ENCODE measurements around the gene H2BK1.

Gene H2BK1

DNA sequence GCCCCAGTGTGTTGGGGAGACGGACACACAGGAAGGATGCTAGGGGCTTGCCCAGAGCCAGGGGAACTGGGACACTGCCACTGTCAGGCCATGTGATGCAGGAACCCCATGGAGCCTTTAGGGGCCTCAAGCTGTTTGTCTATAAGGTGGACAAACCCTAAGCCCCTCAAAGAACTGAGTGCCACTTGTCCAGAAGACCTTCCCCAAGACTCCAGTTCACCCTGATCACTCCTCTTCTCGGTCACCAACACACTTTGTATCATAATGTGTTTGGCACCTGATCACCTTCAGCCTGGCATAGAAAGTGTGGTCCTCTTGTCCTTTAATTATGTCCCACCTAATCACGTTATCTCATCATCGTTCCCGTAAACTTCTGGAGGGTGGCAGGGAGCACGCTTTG is 700 bp downstream of the H2BK1 start:
- no peak for ATAC-seq (ENCODE audit: low read depth)
- peaks cover 10% of the 10 kb centered on the region for H3K27me3 Mint-ChIP-seq
- H3K9me3 Mint-ChIP-seq = no peaks in the 10 kb centered on the region
- no peak for DNase-seq (ENCODE audit: low spot score in 2 of 2)
- H3K27ac Mint-ChIP-seq = no peak overlapping the region
- H3K36me3 Mint-ChIP-seq = peaks cover 16% of the 10 kb centered on the region
- peaks cover 2% of the 10 kb centered on the region for H3K4me1 Mint-ChIP-seq
- no peak overlapping the region for H3K4me3 Mint-ChIP-seq

GRCh38 chr7:151208253-151208862 is 1.9 kb downstream of the H2BK1 start:
- H3K4me3 Mint-ChIP-seq = no peak overlapping the region
- no peaks in the 10 kb centered on the region for H3K9me3 Mint-ChIP-seq
- DNase-seq (ENCODE audit: low spot score in 2 of 2) = no peak
- no peak overlapping the region for H3K27ac Mint-ChIP-seq
- no peak for ATAC-seq (ENCODE audit: low read depth)
- H3K36me3 Mint-ChIP-seq = peaks cover 10% of the 10 kb centered on the region
- peaks cover 10% of the 10 kb centered on the region for H3K27me3 Mint-ChIP-seq
- H3K4me1 Mint-ChIP-seq = peaks cover 2% of the 10 kb centered on the region

GRCh38 chr7:151207804-151208203 is 2.5 kb downstream of the H2BK1 start:
- Mint-ChIP-seq H3K4me1 (peaks cover 2% of the 10 kb centered on the region), H3K4me3 (no peak overlapping the region)
- ATAC-seq (ENCODE audit: low read depth) = no peak

DNA sequence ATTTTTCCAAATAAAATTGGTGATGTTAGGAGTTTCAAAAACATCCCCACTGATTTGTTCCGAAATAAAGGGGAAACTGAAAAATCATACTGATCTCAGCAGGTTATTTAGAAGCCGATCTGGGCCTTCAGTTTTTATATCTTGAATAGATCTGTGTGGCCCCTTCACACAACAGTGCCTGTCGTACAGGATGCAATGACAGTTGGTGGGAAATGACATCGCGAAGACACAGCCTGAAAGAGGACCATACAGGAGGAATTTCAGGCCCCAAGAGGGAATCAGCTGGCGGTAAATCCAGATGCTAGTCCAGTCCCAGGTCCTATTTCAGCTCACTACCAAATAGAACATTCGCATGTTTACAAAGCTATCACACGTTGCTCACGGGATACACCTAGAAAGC is 3.0 kb downstream of the H2BK1 start:
- H3K4me1 Mint-ChIP-seq = peaks cover 2% of the 10 kb centered on the region
- ATAC-seq (ENCODE audit: low read depth) (no peak), DNase-seq (ENCODE audit: low spot score in 2 of 2) (no peak)
- peaks cover 10% of the 10 kb centered on the region for H3K27me3 Mint-ChIP-seq
- no peak overlapping the region for H3K27ac Mint-ChIP-seq
- peaks cover 6% of the 10 kb centered on the region for H3K36me3 Mint-ChIP-seq
- no peaks in the 10 kb centered on the region for H3K9me3 Mint-ChIP-seq
- no peak overlapping the region for H3K4me3 Mint-ChIP-seq

More at GRCh38 chr7:151207804-151208203, 2.5 kb downstream of the H2BK1 start:
- H3K27ac Mint-ChIP-seq = no peak overlapping the region
- peaks cover 6% of the 10 kb centered on the region for H3K36me3 Mint-ChIP-seq
- H3K27me3 Mint-ChIP-seq = peaks cover 10% of the 10 kb centered on the region
- no peaks in the 10 kb centered on the region for H3K9me3 Mint-ChIP-seq
- no peak for DNase-seq (ENCODE audit: low spot score in 2 of 2)

GRCh38 chr7:151206914-151207313 is 3.4 kb downstream of the H2BK1 start:
- H3K4me1 Mint-ChIP-seq = peaks cover 2% of the 10 kb centered on the region
- no peak overlapping the region for H3K27ac Mint-ChIP-seq
- peaks cover 6% of the 10 kb centered on the region for H3K36me3 Mint-ChIP-seq
- DNase-seq (ENCODE audit: low spot score in 2 of 2) = no peak
- peaks cover 10% of the 10 kb centered on the region for H3K27me3 Mint-ChIP-seq
- no peak for ATAC-seq (ENCODE audit: low read depth)
- no peaks in the 10 kb centered on the region for H3K9me3 Mint-ChIP-seq
- H3K4me3 Mint-ChIP-seq = no peak overlapping the region

DNA sequence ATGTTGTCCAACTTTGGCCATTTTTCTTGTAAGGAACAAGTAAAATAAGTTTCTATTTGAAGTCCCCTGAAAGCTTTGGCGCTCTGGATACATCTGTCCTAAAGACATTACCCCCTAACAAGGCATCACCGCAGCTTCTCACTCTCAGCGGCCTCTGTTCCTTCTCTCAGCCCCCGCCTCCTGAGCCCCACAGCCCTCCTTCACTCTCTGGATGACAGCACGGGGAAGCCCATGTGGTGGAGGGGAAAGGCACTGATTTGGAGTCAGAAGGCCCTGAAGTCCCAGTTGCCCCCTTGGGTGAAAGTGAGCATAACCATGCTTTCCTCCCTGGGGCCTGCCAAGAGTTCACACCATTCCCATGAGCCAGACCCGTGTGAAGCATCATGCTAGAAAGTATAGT is 4.6 kb downstream of the H2BK1 start:
- no peaks in the 10 kb centered on the region for H3K9me3 Mint-ChIP-seq
- H3K4me1 Mint-ChIP-seq = peaks cover 2% of the 10 kb centered on the region
- H3K4me3 Mint-ChIP-seq = no peak overlapping the region
- ATAC-seq (ENCODE audit: low read depth) (no peak), DNase-seq (ENCODE audit: low spot score in 2 of 2) (no peak)
- H3K27ac Mint-ChIP-seq = no peak overlapping the region
- peaks cover 14% of the 10 kb centered on the region for H3K27me3 Mint-ChIP-seq
- peaks cover 3% of the 10 kb centered on the region for H3K36me3 Mint-ChIP-seq

GRCh38 chr7:151204383-151205032 is 5.8 kb downstream of the H2BK1 start:
- no peak overlapping the region for H3K4me3 Mint-ChIP-seq
- ATAC-seq (ENCODE audit: low read depth) (no peak), DNase-seq (ENCODE audit: low spot score in 2 of 2) (no peak)
- no peaks in the 10 kb centered on the region for H3K36me3 Mint-ChIP-seq
- H3K27me3 Mint-ChIP-seq = peaks cover 16% of the 10 kb centered on the region
- H3K4me1 Mint-ChIP-seq = peaks cover 2% of the 10 kb centered on the region
- no peaks in the 10 kb centered on the region for H3K9me3 Mint-ChIP-seq
- H3K27ac Mint-ChIP-seq = no peak overlapping the region

GRCh38 chr7:151202836-151203235 is 7.5 kb downstream of the H2BK1 start:
- no peaks in the 10 kb centered on the region for H3K9me3 Mint-ChIP-seq
- no peak overlapping the region for H3K4me3 Mint-ChIP-seq
- H3K27me3 Mint-ChIP-seq = peaks cover 18% of the 10 kb centered on the region
- DNase-seq (ENCODE audit: low spot score in 2 of 2) (no peak), ATAC-seq (ENCODE audit: low read depth) (no peak)
- no peak overlapping the region for H3K27ac Mint-ChIP-seq
- peaks cover 2% of the 10 kb centered on the region for H3K4me1 Mint-ChIP-seq
- H3K36me3 Mint-ChIP-seq = no peaks in the 10 kb centered on the region

GRCh38 chr7:151201751-151202150 is 8.5 kb downstream of the H2BK1 start:
- no peaks in the 10 kb centered on the region for H3K4me1 Mint-ChIP-seq
- no peaks in the 10 kb centered on the region for H3K36me3 Mint-ChIP-seq
- no peak for ATAC-seq (ENCODE audit: low read depth)
- H3K27me3 Mint-ChIP-seq = peaks cover 18% of the 10 kb centered on the region
- H3K9me3 Mint-ChIP-seq = no peaks in the 10 kb centered on the region
- DNase-seq (ENCODE audit: low spot score in 2 of 2) = no peak
- no peak overlapping the region for H3K4me3 Mint-ChIP-seq
- no peak overlapping the region for H3K27ac Mint-ChIP-seq

GRCh38 chr7:151201344-151201743 is 8.9 kb downstream of the H2BK1 start:
- Mint-ChIP-seq H3K36me3 (no peaks in the 10 kb centered on the region), H3K4me3 (no peak overlapping the region), H3K27me3 (peaks cover 18% of the 10 kb centered on the region), H3K9me3 (no peaks in the 10 kb centered on the region), H3K4me1 (no peaks in the 10 kb centered on the region), H3K27ac (no peak overlapping the region)
- DNase-seq (ENCODE audit: low spot score in 2 of 2) = no peak
- no peak for ATAC-seq (ENCODE audit: low read depth)

- H3K4me3 Mint-ChIP-seq = no peak overlapping the region
- no peaks in the 10 kb centered on the region for H3K9me3 Mint-ChIP-seq
- no peak for DNase-seq (ENCODE audit: low spot score in 2 of 2)
- H3K4me1 Mint-ChIP-seq = peaks cover 5% of the 10 kb centered on the region
- H3K36me3 Mint-ChIP-seq = no peaks in the 10 kb centered on the region
- no peak overlapping the region for H3K27ac Mint-ChIP-seq
- no peak for ATAC-seq (ENCODE audit: low read depth)
- H3K27me3 Mint-ChIP-seq = peaks cover 13% of the 10 kb centered on the region
These were observed 11.1 kb downstream of the H2BK1 start for GRCh38 chr7:151198945-151199848.

DNA sequence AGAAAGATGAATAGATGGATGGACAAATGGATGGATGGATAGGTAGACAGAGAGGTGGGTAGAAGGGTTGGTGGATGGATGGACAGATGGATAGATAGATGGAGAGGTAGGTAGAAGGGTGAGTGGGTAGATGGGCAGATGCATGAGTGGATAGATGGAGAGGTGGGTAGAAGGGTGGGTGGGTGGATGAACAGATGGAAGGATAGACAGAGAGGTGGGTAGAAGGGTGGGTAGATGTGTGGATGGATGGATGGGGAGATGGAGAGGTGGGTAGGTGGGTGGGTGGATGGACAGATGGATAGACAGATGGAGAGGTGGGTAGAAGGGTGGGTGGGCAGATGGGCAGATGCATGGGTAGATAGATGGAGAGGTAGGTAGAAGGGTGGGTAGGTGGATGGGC is 12.4 kb downstream of the H2BK1 start:
- DNase-seq (ENCODE audit: low spot score in 2 of 2) (no peak), ATAC-seq (ENCODE audit: low read depth) (no peak)
- no peaks in the 10 kb centered on the region for H3K9me3 Mint-ChIP-seq
- no peak overlapping the region for H3K27ac Mint-ChIP-seq
- no peaks in the 10 kb centered on the region for H3K36me3 Mint-ChIP-seq
- H3K27me3 Mint-ChIP-seq = peaks cover 16% of the 10 kb centered on the region
- H3K4me3 Mint-ChIP-seq = no peak overlapping the region
- H3K4me1 Mint-ChIP-seq = peaks cover 5% of the 10 kb centered on the region

DNA sequence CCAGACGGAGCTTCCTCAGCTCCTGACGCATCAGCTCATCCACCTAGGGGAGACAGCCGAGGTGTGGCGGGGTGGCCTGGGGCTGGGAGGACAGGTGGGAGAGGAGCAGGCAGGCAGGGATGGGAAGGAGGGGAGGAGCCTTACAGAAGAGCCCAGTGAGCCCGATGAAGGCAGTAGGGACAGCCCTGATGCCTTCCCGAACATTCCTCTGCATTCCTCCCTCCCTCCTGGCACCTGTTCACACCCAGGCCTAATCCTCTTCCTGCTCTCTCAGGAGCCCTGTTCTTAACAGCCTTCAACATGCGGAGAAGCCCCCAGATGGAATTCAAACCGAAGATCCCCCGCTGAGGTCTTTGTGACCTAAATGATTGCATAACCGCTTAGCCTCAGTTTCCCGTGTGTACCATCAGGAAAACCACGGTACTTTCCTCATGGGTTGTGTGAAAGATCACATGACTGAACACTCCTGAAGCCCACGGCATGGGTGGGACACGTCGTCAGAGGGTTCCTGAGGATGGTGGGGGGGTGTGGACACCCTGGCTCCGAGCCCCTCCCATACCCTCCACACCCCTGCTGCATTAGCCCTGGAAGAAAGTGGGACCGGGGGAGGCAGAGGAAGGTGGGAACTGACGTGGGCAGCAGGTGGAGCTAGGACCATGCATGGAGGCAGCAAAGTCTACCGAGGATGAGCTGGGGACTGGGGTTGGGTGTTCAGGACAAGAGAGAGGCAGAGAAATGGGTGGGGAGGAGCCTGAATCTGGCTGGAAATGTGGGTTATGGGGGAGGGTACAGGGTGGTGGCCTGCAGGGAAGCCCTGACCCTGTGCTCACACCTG is 14.5 kb downstream of the H2BK1 start:
- H3K27me3 Mint-ChIP-seq = peaks cover 15% of the 10 kb centered on the region
- ATAC-seq (ENCODE audit: low read depth) (no peak), DNase-seq (ENCODE audit: low spot score in 2 of 2) (no peak)
- H3K27ac Mint-ChIP-seq = no peak overlapping the region
- no peaks in the 10 kb centered on the region for H3K9me3 Mint-ChIP-seq
- H3K4me1 Mint-ChIP-seq = peaks cover 5% of the 10 kb centered on the region
- no peak overlapping the region for H3K4me3 Mint-ChIP-seq
- H3K36me3 Mint-ChIP-seq = no peaks in the 10 kb centered on the region

- no peaks in the 10 kb centered on the region for H3K9me3 Mint-ChIP-seq
- no peaks in the 10 kb centered on the region for H3K36me3 Mint-ChIP-seq
- no peak overlapping the region for H3K4me3 Mint-ChIP-seq
- DNase-seq (ENCODE audit: low spot score in 2 of 2) (no peak), ATAC-seq (ENCODE audit: low read depth) (peak; percentile 31)
- no peak overlapping the region for H3K27ac Mint-ChIP-seq
- H3K27me3 Mint-ChIP-seq = peaks cover 17% of the 10 kb centered on the region
- H3K4me1 Mint-ChIP-seq = peaks cover 5% of the 10 kb centered on the region
These were observed 16.1 kb downstream of the H2BK1 start for GRCh38 chr7:151194188-151194587.

Data from memory B cell (primary cell).